ENCODE data around the gene D2HGDH. TPM values are rescaled to one million over a fixed set of nuclear protein-coding genes. Genes with fewer than 3 reads are reported as not detected.

Gene D2HGDH
- total RNA-seq, 4 donors from 2014 or later, result 16.9 to 33.4 (median 23.6) TPM

GRCh38 chr2:241814393-241814642 is 79.9 kb downstream of the D2HGDH start:
- H3K27ac ChIP-seq, result no peak overlapping the region
- H3K4me1 ChIP-seq, result peaks cover 0 to 8% (median 0%) of the 10 kb centered on the region in 3 donors
- H3K9me3 ChIP-seq, result no peaks in the 10 kb centered on the region
- 71 to 94% methylated on average over 3 to 5 of the region's 17 CpGs for WGBS, 2 donors
- no peak overlapping the region for H3K4me3 ChIP-seq
- no peak for TF ChIP-seq CTCF (IDR thresholded peaks at IDR 0.05)
- no peak for TF ChIP-seq POLR2A (IDR thresholded peaks at IDR 0.05)
- no peaks in the 10 kb centered on the region for H3K36me3 ChIP-seq
- intact Hi-C loops (cut with DNase I), result no loop called here
- H3K27me3 ChIP-seq, result peaks cover 0 to 65% (median 0%) of the 10 kb centered on the region in 4 donors
- DNase-seq, result no peak

GRCh38 chr2:241814643-241815476 is 80.4 kb downstream of the D2HGDH start:
- no peak for TF ChIP-seq CTCF (IDR thresholded peaks at IDR 0.05)
- no peak for TF ChIP-seq POLR2A (IDR thresholded peaks at IDR 0.05)
- intact Hi-C loops (cut with DNase I), result no loop called here
- 45 to 75% methylated on average over 8 to 10 of the region's 52 CpGs for WGBS, 2 donors
- Histone ChIP-seq H3K9me3 (no peaks in the 10 kb centered on the region), H3K4me3 (no peak overlapping the region), H3K4me1 (peaks cover 0 to 8% (median 0%) of the 10 kb centered on the region in 3 donors), H3K36me3 (no peaks in the 10 kb centered on the region), H3K27ac (no peak overlapping the region), H3K27me3 (peaks cover 0 to 65% (median 0%) of the 10 kb centered on the region in 4 donors)
- no peak for DNase-seq

- intact Hi-C loops (cut with DNase I), result no loop called here
- Histone ChIP-seq H3K36me3 (no peaks in the 10 kb centered on the region), H3K4me3 (no peak overlapping the region), H3K4me1 (peaks cover 0 to 8% (median 0%) of the 10 kb centered on the region in 3 donors), H3K27me3 (peaks cover 0 to 72% (median 0%) of the 10 kb centered on the region in 4 donors), H3K9me3 (no peaks in the 10 kb centered on the region), H3K27ac (no peak overlapping the region)
- TF ChIP-seq POLR2A (IDR thresholded peaks at IDR 0.05) (no peak), CTCF (IDR thresholded peaks at IDR 0.05) (no peak)
- 66 to 72% methylated on average over 4 to 7 of the region's 48 CpGs for WGBS, 2 donors
- no peak for DNase-seq
Observed at GRCh38 chr2:241815477-241816430, 81.3 kb downstream of the D2HGDH start.

- intact Hi-C loops (cut with DNase I), result no loop called here
- peaks cover 0 to 74% (median 0%) of the 10 kb centered on the region in 4 donors for H3K27me3 ChIP-seq
- H3K4me1 ChIP-seq, result peaks cover 0 to 8% (median 0%) of the 10 kb centered on the region in 3 donors
- no peak for TF ChIP-seq CTCF (IDR thresholded peaks at IDR 0.05)
- no peak for TF ChIP-seq POLR2A (IDR thresholded peaks at IDR 0.05)
- DNase-seq, result no peak
- WGBS, 2 donors, result 40% methylated on average over 3 of the region's 33 CpGs; no CpG with 5 or more reads in 1 of the 2 donors
- H3K4me3 ChIP-seq, result no peak overlapping the region
- no peak overlapping the region for H3K27ac ChIP-seq
- no peaks in the 10 kb centered on the region for H3K9me3 ChIP-seq
- H3K36me3 ChIP-seq, result no peaks in the 10 kb centered on the region
Observed at GRCh38 chr2:241816431-241817121, 82.1 kb downstream of the D2HGDH start.
